NCI-H1092 treated with DMSO at 0.1 percent for 48 hours (cell line): ENCODE data around the gene ADCY4.
A peak's percentile ranks its signal among the peaks of the same experiment; 100 is the strongest.
"Not testable (repeated sequence)": the region's sequence is repeated elsewhere in the genome, so short reads cannot be mapped to it uniquely, and the experiment has no call there.

Experiments used
- DNase-seq: peaks from one replicate; lab custom pipeline; 2025; lab: John Stamatoyannopoulos, UW

Gene ADCY4

GRCh38 chr14:24338843-24339242 lies 4.0 kb upstream of the ADCY4 start:
- DNase-seq: no peak

DNA sequence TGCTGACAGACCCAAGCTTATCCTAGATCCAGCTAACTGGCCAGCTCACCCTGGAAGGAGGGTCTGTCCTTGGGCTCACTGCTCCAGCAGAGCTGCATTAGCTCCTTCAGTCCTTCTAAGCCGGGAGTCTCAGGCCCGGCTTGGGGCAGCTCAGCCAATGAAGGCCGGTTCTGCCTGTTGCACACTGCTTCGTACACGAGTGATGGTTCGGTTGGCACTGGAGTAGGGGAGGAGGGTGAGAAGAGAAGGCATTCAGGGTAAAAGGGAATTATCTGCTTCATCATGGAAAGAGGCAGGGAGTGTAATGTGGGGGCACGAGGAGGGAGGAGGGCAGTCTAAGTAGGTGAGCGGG lies 2.9 kb upstream of the ADCY4 start:
- DNase-seq: no peak

DNA sequence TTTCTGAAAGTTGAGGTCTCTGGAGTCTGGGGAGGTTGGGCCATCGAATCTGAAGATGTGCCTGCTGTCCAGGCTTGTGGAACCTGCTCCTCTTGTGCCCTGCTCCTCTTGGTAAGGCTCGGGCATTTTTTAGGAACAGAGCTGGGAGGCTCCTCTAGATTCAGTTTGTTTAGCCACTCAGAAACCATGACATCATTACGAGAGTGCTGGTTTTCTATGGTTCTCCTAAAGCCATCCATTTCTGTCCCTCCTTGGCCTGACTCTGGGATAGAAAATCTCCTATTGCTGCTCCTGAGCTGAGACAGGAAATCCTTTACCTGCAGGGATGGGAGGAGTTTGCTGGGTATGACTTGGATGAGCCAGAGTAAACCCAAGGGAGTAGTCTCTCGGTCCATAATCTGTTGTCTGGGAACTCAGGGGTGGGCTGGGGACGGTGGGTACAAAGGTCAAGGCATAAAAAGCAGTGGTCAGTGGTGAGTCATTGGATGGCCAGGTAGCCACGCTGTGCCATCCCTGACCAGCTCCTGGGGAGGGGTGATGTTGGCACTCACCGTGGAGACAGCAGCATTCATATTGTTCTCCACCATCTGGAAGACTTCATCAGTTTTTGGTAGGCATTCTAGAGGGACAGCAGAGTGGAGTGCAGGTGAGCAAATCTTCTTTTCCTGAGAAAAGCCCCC lies 2.4 kb upstream of the ADCY4 start:
- DNase-seq: no peak

GRCh38 chr14:24335461-24336171 lies 745 bp upstream of the ADCY4 start:
- no peak for DNase-seq

- DNase-seq: peak; percentile 49
Measured at GRCh38 chr14:24332268-24332993, 2.4 kb downstream of the ADCY4 start.

- no peak for DNase-seq
Measured at GRCh38 chr14:24331731-24332267, 3.1 kb downstream of the ADCY4 start.

- no peak for DNase-seq
Measured at GRCh38 chr14:24330973-24331674, 3.7 kb downstream of the ADCY4 start.

GRCh38 chr14:24329736-24330135 lies 5.1 kb downstream of the ADCY4 start:
- DNase-seq: no peak

- DNase-seq: no peak
Measured at GRCh38 chr14:24329073-24329663, 5.7 kb downstream of the ADCY4 start.

GRCh38 chr14:24327914-24328313 lies 7.0 kb downstream of the ADCY4 start:
- not testable (repeated sequence) for DNase-seq

DNA sequence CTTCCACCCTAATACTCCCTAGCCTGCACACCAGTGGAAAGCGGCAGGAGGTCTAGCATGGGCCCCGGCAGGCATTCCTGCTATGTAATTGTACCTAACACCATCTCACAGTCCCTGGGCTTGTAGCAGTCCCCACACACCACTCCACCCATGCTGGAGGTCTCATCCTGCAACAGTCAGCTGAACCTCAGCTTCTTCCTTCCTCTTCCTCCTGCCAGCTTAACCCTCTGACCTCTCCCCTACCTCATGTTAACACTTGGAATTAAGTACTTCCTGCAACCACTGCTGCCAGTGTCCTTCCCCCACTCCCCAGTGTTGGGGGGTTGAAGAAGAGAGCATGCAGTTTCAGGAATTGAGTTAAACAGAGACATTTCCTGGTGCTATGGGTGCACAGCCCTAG lies 7.6 kb downstream of the ADCY4 start:
- no peak for DNase-seq

DNA sequence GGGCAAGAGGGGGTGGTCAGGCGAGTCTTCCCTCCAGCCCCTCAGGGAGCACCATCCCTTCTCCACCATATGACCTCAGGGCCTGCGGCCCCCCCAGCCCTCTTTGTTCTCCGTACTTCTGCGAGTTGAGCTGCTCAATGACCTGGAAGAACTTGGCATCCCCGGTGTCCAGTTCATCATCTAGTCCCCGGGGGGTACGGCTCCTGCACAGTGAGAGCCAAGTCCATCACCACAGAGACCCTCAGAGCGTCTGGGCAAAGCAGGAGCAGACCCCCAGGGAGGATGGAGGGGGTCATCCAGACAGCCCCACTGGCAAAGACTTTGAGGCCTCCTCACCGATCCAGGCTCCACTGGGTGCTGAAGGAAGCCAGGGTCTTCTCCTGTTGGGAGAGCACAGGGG lies 8.9 kb downstream of the ADCY4 start:
- no peak for DNase-seq

DNA sequence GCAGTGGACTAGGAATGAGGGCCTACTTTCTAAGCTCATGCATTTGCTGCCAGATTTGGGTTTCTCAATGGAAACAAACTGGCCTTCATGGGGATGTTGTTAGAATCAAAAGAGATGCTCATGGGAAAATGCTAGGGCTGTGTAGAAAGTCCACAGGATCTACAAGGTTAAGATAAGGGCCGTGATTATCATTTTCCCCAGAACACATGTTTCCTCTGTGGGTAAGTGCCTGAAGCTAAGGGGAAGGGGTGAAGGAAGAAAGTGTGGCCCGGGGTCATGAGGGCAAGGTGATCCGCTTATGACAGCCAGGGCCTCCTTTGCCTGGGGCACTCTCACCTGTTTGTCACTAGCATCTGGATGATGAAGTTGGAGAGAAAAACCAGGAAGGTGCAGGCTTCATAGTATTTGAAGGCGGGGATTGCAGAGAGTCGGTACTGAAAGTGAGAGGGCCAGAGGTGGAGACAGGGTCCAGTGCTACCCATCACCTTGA lies 9.8 kb downstream of the ADCY4 start:
- DNase-seq: no peak

- DNase-seq: no peak
Measured at GRCh38 chr14:24324024-24324423, 10.8 kb downstream of the ADCY4 start.

- no peak for DNase-seq
Measured at GRCh38 chr14:24323341-24323740, 11.5 kb downstream of the ADCY4 start.

- DNase-seq: no peak
Measured at GRCh38 chr14:24322672-24323071, 12.2 kb downstream of the ADCY4 start.

GRCh38 chr14:24321212-24321975 lies 13.5 kb downstream of the ADCY4 start:
- no peak for DNase-seq

DNA sequence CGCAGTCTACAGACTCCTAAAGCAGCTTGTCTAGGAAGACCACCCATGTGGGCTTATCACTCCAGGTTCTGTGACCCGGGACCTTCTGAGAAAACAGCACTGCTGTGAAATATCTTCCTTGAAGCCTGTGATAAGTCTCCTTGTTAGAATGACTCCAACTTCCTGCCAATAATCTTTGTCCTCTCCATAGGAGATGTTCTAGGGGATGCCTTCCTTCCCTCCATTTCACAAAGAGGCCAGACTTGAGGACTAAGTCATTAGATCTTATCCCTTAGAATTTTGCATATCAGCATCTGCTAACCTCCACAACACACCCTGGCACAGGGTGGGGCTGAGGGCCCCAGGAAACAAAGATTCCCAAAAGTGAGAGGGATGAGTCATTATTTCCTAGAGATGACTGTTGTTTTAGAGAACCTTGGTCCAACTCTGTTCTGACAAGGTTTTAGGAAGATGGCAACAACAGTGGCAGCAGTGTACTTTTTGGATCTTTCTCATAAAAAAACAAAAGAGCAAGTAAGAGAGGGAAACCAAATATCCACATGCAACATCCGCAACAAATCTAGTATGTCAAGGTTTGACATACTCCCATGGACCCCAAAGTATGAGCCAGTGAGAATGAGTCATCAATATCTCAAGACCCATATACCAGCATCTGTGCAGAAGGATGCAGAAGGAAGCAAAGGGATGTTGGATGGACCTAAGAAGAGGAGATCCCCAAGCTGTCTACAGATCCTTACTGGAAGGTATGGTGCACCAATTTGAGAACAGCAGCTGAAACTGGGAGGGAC lies 17.5 kb downstream of the ADCY4 start:
- DNase-seq: no peak

DNA sequence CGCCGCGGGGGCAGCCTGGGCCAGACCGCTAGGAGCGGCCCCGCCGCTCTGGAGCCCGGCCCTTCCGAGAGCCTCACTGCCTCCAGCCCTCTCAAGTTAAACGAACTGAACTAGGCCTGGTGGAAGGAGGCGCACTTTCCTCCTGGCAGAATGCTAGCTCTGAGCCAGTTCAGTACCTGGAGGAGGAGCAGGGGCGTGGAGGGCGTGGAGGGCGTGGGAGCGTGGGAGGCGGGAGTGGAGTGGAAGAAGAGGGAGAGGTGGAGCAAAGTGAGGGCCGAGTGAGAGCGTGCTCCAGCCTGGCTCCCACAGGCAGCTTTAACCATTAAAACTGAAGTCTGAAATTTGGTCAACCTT lies 18.3 kb downstream of the ADCY4 start:
- DNase-seq: no peak
